Nephron progenitor cell (in vitro differentiated cells): ENCODE measurements around the gene PTBP3.

Experiments used
- DNase-seq: peaks from one replicate; pipeline ENCODE4 v3.0.0; 2021
- H3K27ac Mint-ChIP-seq: 2 replicates; pipeline ENCODE4 v1.8.0; 2021; ENCODE audit warnings: mild to moderate bottlenecking, moderate library complexity, mixed read lengths
- H3K27me3 Mint-ChIP-seq: 2 replicates; pipeline ENCODE4 v1.8.0; 2021; ENCODE audit warnings: mild to moderate bottlenecking, low read depth, mixed read lengths; ENCODE audit not compliant: poor library complexity
- H3K36me3 Mint-ChIP-seq: 2 replicates; pipeline ENCODE4 v1.8.0; 2021; ENCODE audit warnings: low read depth, mixed read lengths
- H3K4me1 Mint-ChIP-seq: 2 replicates; pipeline ENCODE4 v1.8.0; 2021; ENCODE audit warnings: mixed read lengths
- H3K4me3 Mint-ChIP-seq: 2 replicates; pipeline ENCODE4 v1.8.0; 2021; ENCODE audit warnings: mild to moderate bottlenecking, moderate library complexity, mixed read lengths
- H3K9me3 Mint-ChIP-seq: 2 replicates; pipeline ENCODE4 v1.8.0; 2021; ENCODE audit warnings: mild to moderate bottlenecking, moderate library complexity, mixed read lengths
- CTCF ChIP-seq: fragments of 200-600 bp; sonication (generic); IDR thresholded peaks from 2 replicates; pipeline ENCODE4 v1.5.0; 2021; ENCODE audit warnings: antibody characterized with exemption

Gene PTBP3

GRCh38 chr9:112351184-112351583 is 17.8 kb upstream of the PTBP3 start:
- peaks cover 7% of the 10 kb centered on the region for H3K27me3 Mint-ChIP-seq
- H3K4me3 Mint-ChIP-seq = no peak overlapping the region
- no peaks in the 10 kb centered on the region for H3K9me3 Mint-ChIP-seq
- no peak for TF ChIP-seq CTCF
- H3K27ac Mint-ChIP-seq = no peak overlapping the region
- H3K4me1 Mint-ChIP-seq = peaks cover 6% of the 10 kb centered on the region
- DNase-seq = no peak
- H3K36me3 Mint-ChIP-seq = no peaks in the 10 kb centered on the region

GRCh38 chr9:112349008-112349333 is 15.6 kb upstream of the PTBP3 start:
- peaks cover 1% of the 10 kb centered on the region for H3K4me1 Mint-ChIP-seq
- no peak overlapping the region for H3K4me3 Mint-ChIP-seq

GRCh38 chr9:112348257-112349007 is 15.0 kb upstream of the PTBP3 start:
- Mint-ChIP-seq H3K36me3 (no peaks in the 10 kb centered on the region), H3K4me1 (no peaks in the 10 kb centered on the region), H3K9me3 (no peaks in the 10 kb centered on the region), H3K27ac (no peak overlapping the region), H3K27me3 (no peaks in the 10 kb centered on the region), H3K4me3 (peak overlapping the region; percentile 47)
- TF ChIP-seq CTCF = no peak
- peak; percentile 29 for DNase-seq

More at GRCh38 chr9:112349008-112349333, 15.6 kb upstream of the PTBP3 start:
- no peaks in the 10 kb centered on the region for H3K9me3 Mint-ChIP-seq
- no peaks in the 10 kb centered on the region for H3K27me3 Mint-ChIP-seq
- no peak overlapping the region for H3K27ac Mint-ChIP-seq
- H3K36me3 Mint-ChIP-seq = no peaks in the 10 kb centered on the region
- DNase-seq = no peak
- no peak for TF ChIP-seq CTCF

- H3K4me3 Mint-ChIP-seq = no peak overlapping the region
- DNase-seq = no peak
- H3K4me1 Mint-ChIP-seq = no peaks in the 10 kb centered on the region
- H3K9me3 Mint-ChIP-seq = no peaks in the 10 kb centered on the region
- peaks cover 4% of the 10 kb centered on the region for H3K27me3 Mint-ChIP-seq
- H3K27ac Mint-ChIP-seq = peak overlapping the region; percentile 5
- no peak for TF ChIP-seq CTCF
- H3K36me3 Mint-ChIP-seq = no peaks in the 10 kb centered on the region
These were observed 8.3 kb upstream of the PTBP3 start for GRCh38 chr9:112341730-112342129.

- H3K4me3 Mint-ChIP-seq = no peak overlapping the region
- no peak for DNase-seq
- no peaks in the 10 kb centered on the region for H3K4me1 Mint-ChIP-seq
- H3K9me3 Mint-ChIP-seq = no peaks in the 10 kb centered on the region
- no peaks in the 10 kb centered on the region for H3K36me3 Mint-ChIP-seq
- H3K27ac Mint-ChIP-seq = no peak overlapping the region
- H3K27me3 Mint-ChIP-seq = peaks cover 4% of the 10 kb centered on the region
- no peak for TF ChIP-seq CTCF
These were observed 6.5 kb upstream of the PTBP3 start for GRCh38 chr9:112339886-112340285.

- Mint-ChIP-seq H3K27ac (no peak overlapping the region), H3K4me3 (no peak overlapping the region), H3K36me3 (no peaks in the 10 kb centered on the region), H3K27me3 (peaks cover 4% of the 10 kb centered on the region), H3K9me3 (no peaks in the 10 kb centered on the region), H3K4me1 (peaks cover 9% of the 10 kb centered on the region)
- no peak for TF ChIP-seq CTCF
- DNase-seq = no peak
These were observed 5.1 kb upstream of the PTBP3 start for GRCh38 chr9:112338561-112338960.
